MM.1S (cell line): ENCODE data around the gene LCP2.

ENCODE experiments used
- DNase-seq: peaks from one replicate; pipeline ENCODE4 v3.0.0-alpha.2; 2015
- H2AFZ ChIP-seq: fragments of 300-600 bp; sonication (generic); 2 replicates; pipeline ENCODE4 v1.6.0; 2016; ENCODE audit warnings: antibody characterized with exemption, low read length
- H3F3A ChIP-seq: fragments of 300-600 bp; sonication (generic); 2 replicates; pipeline ENCODE4 v1.6.1; 2016; ENCODE audit warnings: mild to moderate bottlenecking, antibody characterized with exemption, low read length, moderate library complexity, mixed read lengths; ENCODE audit not compliant: insufficient read depth
- H3K27ac ChIP-seq: fragments of 300-600 bp; sonication (generic); 2 replicates; pipeline ENCODE4 v1.5.1; 2016; ENCODE audit warnings: mild to moderate bottlenecking, low read length
- H3K27me3 ChIP-seq: fragments of 300-600 bp; sonication (generic); replicated peaks from 2 replicates; pipeline ENCODE4 v1.6.0; 2016; ENCODE audit warnings: low read length; ENCODE audit not compliant: insufficient read depth
- H3K36me3 ChIP-seq: fragments of 300-600 bp; sonication (generic); replicated peaks from 2 replicates; pipeline ENCODE4 v1.6.1; 2016; ENCODE audit warnings: mild to moderate bottlenecking, low read length, mixed read lengths; ENCODE audit not compliant: insufficient read depth
- H3K4me1 ChIP-seq: fragments of 300-600 bp; sonication (generic); 2 replicates; pipeline ENCODE4 v1.6.1; 2016; ENCODE audit warnings: low read length, mixed read lengths
- H3K4me2 ChIP-seq: fragments of 300-600 bp; sonication (generic); 2 replicates; pipeline ENCODE4 v1.6.0; 2016; ENCODE audit warnings: low read depth, low read length
- H3K4me3 ChIP-seq: fragments of 300-600 bp; sonication (generic); 2 replicates; pipeline ENCODE4 v1.5.1; 2016; ENCODE audit warnings: low read length, mixed read lengths
- H3K79me2 ChIP-seq: fragments of 300-600 bp; sonication (generic); 2 replicates; pipeline ENCODE4 v1.6.1; 2016; ENCODE audit warnings: mixed run types, low read length, mixed read lengths
- H3K9ac ChIP-seq: fragments of 300-600 bp; sonication (generic); 2 replicates; pipeline ENCODE4 v1.6.1; 2016; ENCODE audit warnings: low read length, mixed read lengths
- H3K9me2 ChIP-seq: fragments of 300-600 bp; sonication (generic); replicated peaks from 2 replicates; pipeline ENCODE4 v1.6.1; 2016; ENCODE audit warnings: mild to moderate bottlenecking, low read length, mixed read lengths; ENCODE audit not compliant: insufficient read depth
- H3K9me3 ChIP-seq: fragments of 300-600 bp; sonication (generic); replicated peaks from 2 replicates; pipeline ENCODE4 v1.6.1; 2016; ENCODE audit warnings: mild to moderate bottlenecking, low read length, mixed read lengths; ENCODE audit not compliant: insufficient read depth
- H4K20me1 ChIP-seq: fragments of 300-600 bp; sonication (generic); 2 replicates; pipeline ENCODE4 v1.6.1; 2016; ENCODE audit warnings: mild to moderate bottlenecking, low read length, moderate library complexity, mixed read lengths; ENCODE audit not compliant: insufficient read depth
- EZH2 ChIP-seq: fragments of 300-600 bp; sonication (generic); optimal IDR thresholded peaks from 2 replicates; pipeline ENCODE3; 2017; ENCODE audit warnings: low read depth, mild to moderate bottlenecking, antibody characterized with exemption, low read length, mixed read lengths
- EZH2phosphoT487 ChIP-seq: fragments of 300-600 bp; sonication (generic); IDR thresholded peaks from 2 replicates; pipeline ENCODE4 v1.6.1; 2018; ENCODE audit warnings: antibody characterized with exemption, low read length
- TF ChIP-seq, protein P1 (sequence below): fragments of 300-600 bp; sonication (generic); IDR thresholded peaks from 2 replicates; pipeline ENCODE4 v1.5.1; 2016; ENCODE audit warnings: antibody characterized with exemption, low read length, mixed read lengths

The LCP2 gene

DNA sequence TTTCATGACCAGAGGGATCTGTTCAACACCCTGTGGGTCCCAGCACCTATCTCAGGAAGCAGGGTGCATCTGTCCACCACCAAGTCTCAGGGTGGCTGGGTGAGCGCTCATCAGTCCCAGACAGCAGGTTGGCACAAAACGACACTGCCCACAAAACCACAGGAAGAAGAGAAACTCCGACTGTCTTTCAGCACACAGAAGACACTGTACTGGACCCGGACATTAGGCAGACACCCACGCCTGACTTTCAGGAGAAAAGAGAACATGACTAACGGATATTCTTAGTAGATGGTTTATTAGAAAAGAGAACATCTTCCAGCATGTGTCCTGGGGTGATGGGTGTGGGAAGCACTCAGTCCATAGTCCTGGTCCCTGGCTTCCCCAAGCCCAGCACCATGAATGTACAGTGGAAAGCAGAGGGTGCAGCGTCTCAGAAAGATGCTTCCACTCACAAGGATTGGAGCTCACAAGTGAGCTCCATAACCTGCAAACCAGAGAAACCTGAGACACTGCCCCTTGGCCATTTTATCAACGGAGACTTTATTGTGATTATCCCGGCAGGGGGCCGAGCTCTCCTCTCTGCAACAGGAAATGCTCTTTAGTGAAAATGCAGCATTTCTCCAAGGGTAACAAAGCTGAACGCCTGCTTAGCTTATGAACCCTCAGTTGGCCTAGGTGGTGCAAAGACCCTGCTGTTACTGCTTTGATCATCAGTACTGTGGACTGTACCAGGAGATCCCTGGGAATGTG is 35.8 kb upstream of the LCP2 start:
- Histone ChIP-seq H3K79me2 (no peaks in the 10 kb centered on the region), H3K4me1 (peaks cover 40% of the 10 kb centered on the region), H4K20me1 (no peaks in the 10 kb centered on the region), H3K9ac (no peak overlapping the region), H3K36me3 (no peaks in the 10 kb centered on the region), H3K9me2 (no peaks in the 10 kb centered on the region), H3K9me3 (no peaks in the 10 kb centered on the region), H3K4me3 (0 out of 2 replicates have a peak overlapping the region, but pooled peaks have one; percentile 1), H3K27ac (peak overlapping the region; percentile 21; the same call in 1 of the 2 replicates), H3K4me2 (peak overlapping the region; percentile 40; the same call in 1 of the 2 replicates), H3K27me3 (no peaks in the 10 kb centered on the region), H3F3A (peaks cover 19% of the 10 kb centered on the region), H2AFZ (no peak overlapping the region)
- TF ChIP-seq, protein P1, sequence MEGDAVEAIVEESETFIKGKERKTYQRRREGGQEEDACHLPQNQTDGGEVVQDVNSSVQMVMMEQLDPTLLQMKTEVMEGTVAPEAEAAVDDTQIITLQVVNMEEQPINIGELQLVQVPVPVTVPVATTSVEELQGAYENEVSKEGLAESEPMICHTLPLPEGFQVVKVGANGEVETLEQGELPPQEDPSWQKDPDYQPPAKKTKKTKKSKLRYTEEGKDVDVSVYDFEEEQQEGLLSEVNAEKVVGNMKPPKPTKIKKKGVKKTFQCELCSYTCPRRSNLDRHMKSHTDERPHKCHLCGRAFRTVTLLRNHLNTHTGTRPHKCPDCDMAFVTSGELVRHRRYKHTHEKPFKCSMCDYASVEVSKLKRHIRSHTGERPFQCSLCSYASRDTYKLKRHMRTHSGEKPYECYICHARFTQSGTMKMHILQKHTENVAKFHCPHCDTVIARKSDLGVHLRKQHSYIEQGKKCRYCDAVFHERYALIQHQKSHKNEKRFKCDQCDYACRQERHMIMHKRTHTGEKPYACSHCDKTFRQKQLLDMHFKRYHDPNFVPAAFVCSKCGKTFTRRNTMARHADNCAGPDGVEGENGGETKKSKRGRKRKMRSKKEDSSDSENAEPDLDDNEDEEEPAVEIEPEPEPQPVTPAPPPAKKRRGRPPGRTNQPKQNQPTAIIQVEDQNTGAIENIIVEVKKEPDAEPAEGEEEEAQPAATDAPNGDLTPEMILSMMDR: no peak
- TF ChIP-seq EZH2 (no peak), EZH2phosphoT487 (no peak)
- DNase-seq: peak; percentile 84

DNA sequence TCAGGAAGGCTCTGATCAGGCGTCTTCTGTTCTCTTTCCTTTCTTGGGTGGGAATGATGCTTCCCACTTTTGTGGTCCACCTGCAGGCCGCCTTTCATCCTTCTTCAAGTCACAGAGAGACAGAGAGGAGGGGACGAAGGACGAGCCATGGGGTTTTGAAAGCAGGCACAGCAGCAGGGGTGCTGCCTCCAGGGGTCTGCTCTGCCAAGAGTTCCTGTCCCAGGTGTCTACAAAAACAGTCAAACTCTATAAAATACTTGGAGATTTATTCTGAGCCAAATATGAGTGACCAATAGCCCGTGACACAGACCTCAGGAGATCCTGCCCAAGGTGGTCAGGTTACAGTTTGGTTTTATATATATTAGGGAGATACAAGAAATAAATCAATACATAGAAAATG is 34.5 kb upstream of the LCP2 start:
- Histone ChIP-seq H3K9me2 (no peaks in the 10 kb centered on the region), H3K9me3 (no peaks in the 10 kb centered on the region), H4K20me1 (no peaks in the 10 kb centered on the region), H2AFZ (no peak overlapping the region), H3K4me2 (no peak overlapping the region), H3K4me3 (no peak overlapping the region), H3K27me3 (no peaks in the 10 kb centered on the region), H3K4me1 (peaks cover 38% of the 10 kb centered on the region), H3K9ac (no peak overlapping the region), H3K36me3 (no peaks in the 10 kb centered on the region), H3K79me2 (no peaks in the 10 kb centered on the region), H3F3A (peaks cover 19% of the 10 kb centered on the region), H3K27ac (no peak overlapping the region)
- DNase-seq: no peak
- TF ChIP-seq, protein P1: no peak
- TF ChIP-seq EZH2phosphoT487 (no peak), EZH2 (no peak)

DNA sequence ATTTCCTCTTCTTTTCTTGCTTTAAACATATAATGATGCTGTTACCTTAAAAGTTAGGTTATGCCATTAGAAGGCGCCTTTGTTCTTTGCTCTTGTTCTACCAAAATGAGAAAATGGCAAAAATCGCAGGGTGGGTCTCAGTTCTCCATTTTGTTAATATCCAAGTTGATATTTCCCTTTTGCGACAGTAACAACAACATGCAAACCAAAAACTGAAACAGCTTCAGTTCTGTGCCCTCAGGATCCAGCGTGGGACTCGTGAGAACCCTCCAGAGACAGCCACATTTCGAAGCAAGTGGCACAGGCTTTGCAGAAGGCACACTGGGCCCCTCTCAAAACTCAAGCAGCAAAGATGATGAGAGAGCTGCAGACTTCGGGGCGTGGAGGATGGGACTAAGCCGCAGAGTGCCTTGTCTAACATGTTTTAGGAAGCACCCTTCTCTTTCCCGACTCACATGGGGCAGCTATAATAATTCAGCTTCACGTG is 33.0 kb upstream of the LCP2 start:
- Histone ChIP-seq H3K9me2 (no peaks in the 10 kb centered on the region), H3K4me2 (peak overlapping the region; percentile 64), H2AFZ (peak overlapping the region; percentile 7), H3K4me3 (peak overlapping the region; percentile 28), H3K27me3 (no peaks in the 10 kb centered on the region), H3K9ac (peak overlapping the region; percentile 8; the same call in 1 of the 2 replicates), H3K27ac (peak overlapping the region; percentile 48; the same call in 1 of the 2 replicates), H3K36me3 (no peaks in the 10 kb centered on the region), H3K4me1 (peaks cover 38% of the 10 kb centered on the region), H3F3A (peaks cover 19% of the 10 kb centered on the region), H3K9me3 (no peaks in the 10 kb centered on the region), H4K20me1 (no peaks in the 10 kb centered on the region), H3K79me2 (no peaks in the 10 kb centered on the region)
- TF ChIP-seq EZH2phosphoT487: no peak
- TF ChIP-seq, protein P1: no peak
- TF ChIP-seq EZH2: no peak
- DNase-seq: peak; percentile 36
